Peyer's patch (tissue), 4 donors: ENCODE results near the gene NEIL3. TPM values are rescaled to one million over a fixed set of nuclear protein-coding genes. Genes with fewer than 3 reads are reported as not detected.

Source experiments
- DNase-seq, 3 donors: peaks; one replicate each; pipeline ENCODE4 v3.0.0-alpha.2; 2017 to 2019
- H3K27ac ChIP-seq, 4 donors: fragments of 200-600 bp; sonication (generic); one replicate each; pipeline ENCODE4 v1.5.1; 2016 to 2019
- H3K27me3 ChIP-seq, 2 donors: fragments of 200-600 bp; sonication (generic); one replicate each; pipeline ENCODE4 v1.5.1; 2019
- H3K36me3 ChIP-seq, 3 donors: fragments of 200-600 bp; sonication (generic); one replicate each; pipeline ENCODE4 v1.5.1; 2016 to 2019
- H3K4me1 ChIP-seq, 4 donors: fragments of 200-600 bp; sonication (generic); one replicate each; pipeline ENCODE4 v1.5.1; 2016 to 2019
- H3K4me3 ChIP-seq, 4 donors: fragments of 200-600 bp; sonication (generic); 1 replicate in 3 of 4; 2 replicates in 1 of 4; pipeline ENCODE4 v1.5.1; 2016 to 2019; ENCODE audit warnings: mild to moderate bottlenecking in 1 of 4
- H3K9me3 ChIP-seq, 4 donors: fragments of 200-600 bp; sonication (generic); one replicate each; pipeline ENCODE4 v1.5.1; 2016 to 2019; ENCODE audit warnings: mild to moderate bottlenecking in 1 of 4
- CTCF ChIP-seq, 6 experiments: fragments of 450-650 bp in 4 of 6; fragments of 200-600 bp in 2 of 6; sonication (generic) in 1 of 6; IDR thresholded peaks; one replicate each; pipeline ENCODE4 v1.5.1; 2017 to 2019; ENCODE audit warnings: antibody characterized with exemption in 6 of 6, mild to moderate bottlenecking in 3 of 6, moderate library complexity in 1 of 6
- POLR2A ChIP-seq, 2 donors: fragments of 450-650 bp; IDR thresholded peaks; one replicate each; pipeline ENCODE4 v1.5.1; 2017; ENCODE audit warnings: antibody characterized with exemption in 2 of 2, mild to moderate bottlenecking in 2 of 2, moderate library complexity in 2 of 2
- total RNA-seq, 4 donors: library from RNA; depleted of rRNA; stranded (reverse); fragments of >200 nt; gene quantifications; one replicate each; pipeline ENCODE4 v1.1.0, GENCODE V29; 2016

The NEIL3 gene
- total RNA-seq = 1 to 10 TPM in 2 of 4 donors, under 1 TPM in 2; 0.76 to 2.5 (median 1.3) TPM

- TF ChIP-seq POLR2A (IDR thresholded peaks at IDR 0.05) = no peak
- no peak for TF ChIP-seq CTCF (IDR thresholded peaks at IDR 0.05)
- H3K27me3 ChIP-seq = no peaks in the 10 kb centered on the region
- DNase-seq = peak; percentile 83 to 97 (median 90)
- H3K4me1 ChIP-seq = peaks cover 0 to 4% (median 2%) of the 10 kb centered on the region in 4 donors
- H3K36me3 ChIP-seq = no peaks in the 10 kb centered on the region
- H3K27ac ChIP-seq = peak within 1 kb of the TSS in 2 of 4 donors; percentile 23 to 27
- peak within 1 kb of the TSS; percentile 47 to 72 (median 68) for H3K4me3 ChIP-seq
- no peaks in the 10 kb centered on the region for H3K9me3 ChIP-seq
Measured at GRCh38 chr4:177309522-177310371, at the start of gene NEIL3. NEIL3 (plus strand) TSS chr4:177309874; CDS start chr4:177309954, 80 bp downstream.

- H3K27me3 ChIP-seq = no peaks in the 10 kb centered on the region
- no peak overlapping the region for H3K27ac ChIP-seq
- TF ChIP-seq POLR2A (IDR thresholded peaks at IDR 0.05) (no peak), CTCF (IDR thresholded peaks at IDR 0.05) (no peak)
- no peak overlapping the region for H3K4me3 ChIP-seq
- no peaks in the 10 kb centered on the region for H3K9me3 ChIP-seq
- no peak for DNase-seq
- no peaks in the 10 kb centered on the region for H3K4me1 ChIP-seq
- no peaks in the 10 kb centered on the region for H3K36me3 ChIP-seq
Measured at GRCh38 chr4:177263818-177264217, 45.9 kb upstream of the NEIL3 start.

GRCh38 chr4:177264788-177265422 is 44.8 kb upstream of the NEIL3 start:
- Histone ChIP-seq H3K27ac (no peak overlapping the region), H3K4me3 (no peak overlapping the region), H3K9me3 (no peaks in the 10 kb centered on the region), H3K36me3 (no peaks in the 10 kb centered on the region), H3K27me3 (no peaks in the 10 kb centered on the region), H3K4me1 (no peaks in the 10 kb centered on the region)
- no peak for DNase-seq
- TF ChIP-seq POLR2A (IDR thresholded peaks at IDR 0.05) (no peak), CTCF (IDR thresholded peaks at IDR 0.05) (no peak)

GRCh38 chr4:177265729-177266128 is 43.9 kb upstream of the NEIL3 start:
- no peaks in the 10 kb centered on the region for H3K9me3 ChIP-seq
- no peaks in the 10 kb centered on the region for H3K4me1 ChIP-seq
- no peaks in the 10 kb centered on the region for H3K27me3 ChIP-seq
- no peaks in the 10 kb centered on the region for H3K36me3 ChIP-seq
- H3K27ac ChIP-seq = no peak overlapping the region
- no peak for DNase-seq
- TF ChIP-seq POLR2A (IDR thresholded peaks at IDR 0.05) (no peak), CTCF (IDR thresholded peaks at IDR 0.05) (no peak)
- H3K4me3 ChIP-seq = no peak overlapping the region

GRCh38 chr4:177266506-177266905 is 43.2 kb upstream of the NEIL3 start:
- H3K4me1 ChIP-seq = no peaks in the 10 kb centered on the region
- no peak overlapping the region for H3K27ac ChIP-seq
- no peaks in the 10 kb centered on the region for H3K27me3 ChIP-seq
- H3K36me3 ChIP-seq = no peaks in the 10 kb centered on the region
- TF ChIP-seq CTCF (IDR thresholded peaks at IDR 0.05) (no peak), POLR2A (IDR thresholded peaks at IDR 0.05) (no peak)
- H3K9me3 ChIP-seq = no peaks in the 10 kb centered on the region
- DNase-seq = no peak
- H3K4me3 ChIP-seq = no peak overlapping the region
